ENCODE results near the gene ZNF2.

Gene ZNF2

DNA sequence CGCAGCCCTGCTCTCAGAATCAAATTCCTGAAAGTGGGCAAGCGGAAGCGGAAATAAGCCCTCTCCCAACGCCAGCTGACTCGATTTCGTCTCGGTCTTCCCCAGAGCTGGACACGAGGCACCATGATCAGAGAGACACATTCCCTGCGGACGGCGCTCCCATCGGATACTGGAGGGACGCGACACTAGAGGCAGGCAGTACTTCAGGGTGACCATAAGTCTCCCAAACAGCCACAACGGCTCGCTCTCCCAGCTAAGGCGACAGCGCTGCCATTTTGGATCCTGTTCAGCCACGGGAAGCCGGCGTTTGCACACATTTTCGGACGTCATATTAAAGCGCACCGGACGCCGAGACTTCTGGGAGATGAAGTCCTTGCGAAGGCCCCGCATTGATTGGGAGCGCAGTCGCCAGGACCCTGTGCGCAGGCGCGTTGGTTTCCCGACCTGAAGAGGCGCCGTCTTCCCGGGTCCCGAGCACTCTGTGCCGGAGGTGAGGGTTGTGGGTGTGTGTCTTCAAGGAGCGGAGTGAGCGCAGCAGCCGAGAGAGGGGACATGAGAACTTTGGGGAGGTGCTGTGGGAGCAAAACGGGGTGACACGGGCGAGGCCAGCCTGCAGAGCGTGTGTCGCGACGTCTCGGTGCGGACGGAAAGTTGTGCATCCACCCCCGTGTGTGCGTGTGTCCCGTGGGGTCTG, at the start of gene ZNF2:
Gene ZNF2 (plus strand): TSS at position 439 of the 694 bp plus-strand sequence. CDS start 10,418 bp downstream, outside the sequence.
- Histone ChIP-seq H2AFZ (ENCODE audit: low read depth, low read length) (peak within 1 kb of the TSS; percentile 74), H3K36me3 (ENCODE audit: insufficient read depth, low read length) (no peaks in the 10 kb centered on the region), H3K4me3 (ENCODE audit: low read length) (peak within 1 kb of the TSS; percentile 66), H3K27me3 (ENCODE audit: insufficient read depth, low read length) (no peaks in the 10 kb centered on the region), H3K9me3 (ENCODE audit: low read length) (peaks cover 10% of the 10 kb centered on the region), H3K4me1 (ENCODE audit: insufficient read depth, low read length) (peaks cover 10% of the 10 kb centered on the region)

GRCh38 chr2:95121093-95121406, 44.6 kb upstream of the ZNF2 start:
- H3K9me3 ChIP-seq (ENCODE audit: low read length): peaks cover 7% of the 10 kb centered on the region
- H3K4me3 ChIP-seq (ENCODE audit: low read length): peak overlapping the region; percentile 87
- peaks cover 17% of the 10 kb centered on the region for H3K36me3 ChIP-seq (ENCODE audit: insufficient read depth, low read length)
- no peaks in the 10 kb centered on the region for H3K27me3 ChIP-seq (ENCODE audit: insufficient read depth, low read length)
- peak overlapping the region; percentile 92 for H2AFZ ChIP-seq (ENCODE audit: low read depth, low read length)
- peaks cover 6% of the 10 kb centered on the region for H3K4me1 ChIP-seq (ENCODE audit: insufficient read depth, low read length)

DNA sequence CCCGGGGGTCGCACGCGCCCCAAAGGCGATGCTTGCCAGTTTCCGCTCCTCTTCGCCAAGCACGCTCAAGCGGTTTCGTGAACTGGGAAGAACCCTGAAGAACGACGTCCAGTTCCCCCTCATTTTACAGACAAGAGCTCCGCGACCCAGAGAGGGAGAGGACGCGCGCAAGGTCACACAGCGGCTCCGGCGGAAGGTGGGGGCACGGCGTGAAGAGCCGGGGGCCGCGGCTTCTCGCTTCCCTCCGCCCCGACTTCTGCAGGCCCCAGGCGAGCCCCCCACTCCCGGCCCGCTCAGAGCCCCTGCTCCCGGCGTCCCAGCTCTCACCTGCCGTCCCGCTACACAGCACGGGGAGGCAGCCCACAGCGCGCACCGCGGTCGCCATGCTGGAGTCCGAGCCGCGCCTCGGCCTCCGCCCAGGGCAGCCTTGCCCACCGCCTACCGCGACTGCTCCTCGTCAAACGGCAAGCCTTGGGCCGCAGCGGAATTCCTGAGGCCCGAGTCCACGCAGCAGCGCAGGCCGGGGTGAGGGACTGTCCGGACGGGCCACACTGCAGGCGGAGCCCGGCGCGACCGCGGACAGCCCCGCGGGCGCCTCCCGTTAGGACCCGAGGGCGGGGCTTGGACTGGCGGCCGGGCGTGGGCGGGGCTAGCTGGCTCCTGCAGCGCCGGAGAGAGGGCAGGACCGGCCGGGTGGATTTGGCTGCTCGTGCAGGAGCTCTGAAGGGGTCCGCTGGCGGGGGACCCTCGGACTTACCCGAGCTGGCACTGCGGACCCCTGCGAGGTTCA, 44.0 kb upstream of the ZNF2 start, which contains the start of gene MRPS5:
Gene MRPS5 (minus strand): TSS at position 402 of the 790 bp plus-strand sequence. CDS start 17 bp downstream, at position 385.
- H3K4me3 ChIP-seq (ENCODE audit: low read length): peak within 1 kb of the TSS; percentile 87
- H2AFZ ChIP-seq (ENCODE audit: low read depth, low read length): peak within 1 kb of the TSS; percentile 92
- no peaks in the 10 kb centered on the region for H3K27me3 ChIP-seq (ENCODE audit: insufficient read depth, low read length)
- peaks cover 7% of the 10 kb centered on the region for H3K9me3 ChIP-seq (ENCODE audit: low read length)
- peaks cover 13% of the 10 kb centered on the region for H3K36me3 ChIP-seq (ENCODE audit: insufficient read depth, low read length)
- peaks cover 6% of the 10 kb centered on the region for H3K4me1 ChIP-seq (ENCODE audit: insufficient read depth, low read length)

GRCh38 chr2:95122197-95122551, 43.4 kb upstream of the ZNF2 start:
- Histone ChIP-seq H3K36me3 (ENCODE audit: insufficient read depth, low read length) (peaks cover 10% of the 10 kb centered on the region), H3K4me1 (ENCODE audit: insufficient read depth, low read length) (peaks cover 6% of the 10 kb centered on the region), H3K27me3 (ENCODE audit: insufficient read depth, low read length) (no peaks in the 10 kb centered on the region), H3K9me3 (ENCODE audit: low read length) (peaks cover 7% of the 10 kb centered on the region), H2AFZ (ENCODE audit: low read depth, low read length) (peak overlapping the region; percentile 92), H3K4me3 (ENCODE audit: low read length) (peak overlapping the region; percentile 87)

GRCh38 chr2:95138702-95139101, 26.9 kb upstream of the ZNF2 start:
- no peak overlapping the region for H2AFZ ChIP-seq (ENCODE audit: low read depth, low read length)
- H3K27me3 ChIP-seq (ENCODE audit: insufficient read depth, low read length): no peaks in the 10 kb centered on the region
- no peak overlapping the region for H3K4me3 ChIP-seq (ENCODE audit: low read length)
- H3K4me1 ChIP-seq (ENCODE audit: insufficient read depth, low read length): no peaks in the 10 kb centered on the region
- H3K9me3 ChIP-seq (ENCODE audit: low read length): peaks cover 4% of the 10 kb centered on the region
- H3K36me3 ChIP-seq (ENCODE audit: insufficient read depth, low read length): no peaks in the 10 kb centered on the region

DNA sequence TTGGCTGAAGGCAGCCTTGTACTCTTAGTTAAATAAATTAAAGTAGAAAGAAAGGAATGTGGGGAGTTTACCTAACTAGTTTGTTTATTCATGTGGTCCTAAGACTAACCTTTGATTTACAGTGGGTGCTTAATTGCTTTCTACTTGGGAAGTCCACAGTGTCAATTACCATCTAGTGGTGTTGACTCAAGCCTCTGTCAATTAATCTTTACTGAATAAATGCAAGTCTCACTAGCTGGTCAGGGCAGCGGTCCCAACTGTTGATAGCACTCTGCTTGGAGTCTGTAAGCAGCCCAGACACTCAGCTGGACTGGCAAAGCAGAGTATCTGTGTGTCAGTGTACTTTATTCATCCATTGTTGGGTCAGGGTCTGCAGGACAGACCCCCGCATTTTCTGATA, 21.8 kb upstream of the ZNF2 start:
- H2AFZ ChIP-seq (ENCODE audit: low read depth, low read length): no peak overlapping the region
- H3K27me3 ChIP-seq (ENCODE audit: insufficient read depth, low read length): no peaks in the 10 kb centered on the region
- peaks cover 32% of the 10 kb centered on the region for H3K9me3 ChIP-seq (ENCODE audit: low read length)
- no peaks in the 10 kb centered on the region for H3K36me3 ChIP-seq (ENCODE audit: insufficient read depth, low read length)
- H3K4me3 ChIP-seq (ENCODE audit: low read length): no peak overlapping the region
- no peaks in the 10 kb centered on the region for H3K4me1 ChIP-seq (ENCODE audit: insufficient read depth, low read length)

- H3K36me3 ChIP-seq (ENCODE audit: insufficient read depth, low read length): peaks cover 20% of the 10 kb centered on the region
- H3K27me3 ChIP-seq (ENCODE audit: insufficient read depth, low read length): no peaks in the 10 kb centered on the region
- no peaks in the 10 kb centered on the region for H3K4me1 ChIP-seq (ENCODE audit: insufficient read depth, low read length)
Observed at GRCh38 chr2:95149397-95149984, 16.1 kb upstream of the ZNF2 start.

DNA sequence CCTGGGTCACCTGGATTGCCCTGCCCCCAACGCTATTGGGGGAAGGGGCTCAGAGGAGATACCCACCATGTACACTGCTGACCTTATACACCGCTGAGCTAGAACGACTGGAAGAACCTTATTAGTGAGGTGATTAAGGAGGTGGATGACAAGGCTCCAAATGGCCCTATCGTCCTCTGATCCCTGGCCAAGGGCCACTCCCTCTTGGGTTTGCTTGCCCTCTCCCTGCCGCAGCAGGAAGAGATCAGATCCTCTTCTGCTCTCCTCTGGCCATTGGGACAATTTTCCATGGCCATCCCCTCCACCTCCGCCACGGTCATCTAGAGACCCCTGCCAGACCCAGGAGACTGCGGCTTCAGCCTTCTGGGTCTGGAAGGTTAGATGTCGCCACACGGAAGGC, 7.2 kb upstream of the ZNF2 start:
- Histone ChIP-seq H3K4me1 (ENCODE audit: insufficient read depth, low read length) (no peaks in the 10 kb centered on the region), H3K27me3 (ENCODE audit: insufficient read depth, low read length) (no peaks in the 10 kb centered on the region), H3K9me3 (ENCODE audit: low read length) (peaks cover 47% of the 10 kb centered on the region), H3K36me3 (ENCODE audit: insufficient read depth, low read length) (no peaks in the 10 kb centered on the region), H3K4me3 (ENCODE audit: low read length) (peak overlapping the region; percentile 59), H2AFZ (ENCODE audit: low read depth, low read length) (no peak overlapping the region)

More at GRCh38 chr2:95149397-95149984, 16.1 kb upstream of the ZNF2 start:
- no peak overlapping the region for H2AFZ ChIP-seq (ENCODE audit: low read depth, low read length)
- peaks cover 58% of the 10 kb centered on the region for H3K9me3 ChIP-seq (ENCODE audit: low read length)
- no peak overlapping the region for H3K4me3 ChIP-seq (ENCODE audit: low read length)

DNA sequence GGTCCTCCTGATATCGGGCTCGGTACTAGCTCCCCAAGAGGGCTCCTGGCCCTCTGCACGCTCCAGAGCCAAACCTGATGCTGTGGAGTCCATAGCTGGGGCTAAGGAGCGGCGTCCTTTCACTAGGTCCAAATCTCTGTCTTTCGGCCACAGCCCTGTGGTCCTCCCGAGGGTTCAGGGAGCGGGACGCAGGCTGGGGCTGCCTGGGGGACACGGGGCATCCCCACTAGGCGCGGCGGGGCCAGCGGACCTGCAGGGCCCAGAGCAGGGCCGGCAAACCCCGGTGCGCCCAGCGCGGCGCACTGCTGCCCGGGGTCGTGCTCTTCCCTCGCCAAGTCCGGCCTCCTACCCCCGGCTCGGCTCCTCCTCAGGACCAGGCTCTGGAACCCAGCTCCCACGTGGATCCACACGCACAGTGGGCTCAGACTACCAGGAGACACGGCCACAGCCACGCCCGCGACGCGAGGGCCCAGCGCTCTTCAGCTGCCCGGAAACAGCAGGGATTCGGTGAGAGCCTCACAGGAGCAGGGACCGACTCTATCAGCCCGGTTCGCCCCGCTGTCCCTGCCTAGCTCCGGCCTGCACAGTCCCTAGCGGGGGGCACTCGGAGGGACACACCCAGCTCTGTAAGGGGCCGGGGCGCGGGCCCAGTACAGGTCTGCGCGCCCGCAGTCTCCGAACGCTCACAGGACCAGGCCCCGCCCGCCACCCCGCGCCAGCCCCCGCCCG, 6.6 kb upstream of the ZNF2 start:
- peak overlapping the region; percentile 59 for H2AFZ ChIP-seq (ENCODE audit: low read depth, low read length)
- H3K9me3 ChIP-seq (ENCODE audit: low read length): peaks cover 47% of the 10 kb centered on the region
- no peaks in the 10 kb centered on the region for H3K36me3 ChIP-seq (ENCODE audit: insufficient read depth, low read length)
- H3K4me3 ChIP-seq (ENCODE audit: low read length): peak overlapping the region; percentile 59
- no peaks in the 10 kb centered on the region for H3K27me3 ChIP-seq (ENCODE audit: insufficient read depth, low read length)
- H3K4me1 ChIP-seq (ENCODE audit: insufficient read depth, low read length): no peaks in the 10 kb centered on the region

GRCh38 chr2:95159690-95160449, 5.7 kb upstream of the ZNF2 start, which contains the start of gene ZNF514:
TSS of gene ZNF514 (minus strand) at chr2:95159848. CDS start at chr2:95153253, 6,595 bp downstream.
- peak within 1 kb of the TSS; percentile 59 for H2AFZ ChIP-seq (ENCODE audit: low read depth, low read length)
- H3K27me3 ChIP-seq (ENCODE audit: insufficient read depth, low read length): no peaks in the 10 kb centered on the region
- peaks cover 43% of the 10 kb centered on the region for H3K9me3 ChIP-seq (ENCODE audit: low read length)
- peak within 1 kb of the TSS; percentile 59 for H3K4me3 ChIP-seq (ENCODE audit: low read length)
- no peaks in the 10 kb centered on the region for H3K36me3 ChIP-seq (ENCODE audit: insufficient read depth, low read length)
- peaks cover 5% of the 10 kb centered on the region for H3K4me1 ChIP-seq (ENCODE audit: insufficient read depth, low read length)

- H3K4me1 ChIP-seq (ENCODE audit: insufficient read depth, low read length): peaks cover 10% of the 10 kb centered on the region
- H3K27me3 ChIP-seq (ENCODE audit: insufficient read depth, low read length): no peaks in the 10 kb centered on the region
- peaks cover 14% of the 10 kb centered on the region for H3K9me3 ChIP-seq (ENCODE audit: low read length)
- no peaks in the 10 kb centered on the region for H3K36me3 ChIP-seq (ENCODE audit: insufficient read depth, low read length)
- H3K4me3 ChIP-seq (ENCODE audit: low read length): peak overlapping the region; percentile 66
- peak overlapping the region; percentile 74 for H2AFZ ChIP-seq (ENCODE audit: low read depth, low read length)
Observed at GRCh38 chr2:95165030-95165370, 609 bp upstream of the ZNF2 start.

DNA sequence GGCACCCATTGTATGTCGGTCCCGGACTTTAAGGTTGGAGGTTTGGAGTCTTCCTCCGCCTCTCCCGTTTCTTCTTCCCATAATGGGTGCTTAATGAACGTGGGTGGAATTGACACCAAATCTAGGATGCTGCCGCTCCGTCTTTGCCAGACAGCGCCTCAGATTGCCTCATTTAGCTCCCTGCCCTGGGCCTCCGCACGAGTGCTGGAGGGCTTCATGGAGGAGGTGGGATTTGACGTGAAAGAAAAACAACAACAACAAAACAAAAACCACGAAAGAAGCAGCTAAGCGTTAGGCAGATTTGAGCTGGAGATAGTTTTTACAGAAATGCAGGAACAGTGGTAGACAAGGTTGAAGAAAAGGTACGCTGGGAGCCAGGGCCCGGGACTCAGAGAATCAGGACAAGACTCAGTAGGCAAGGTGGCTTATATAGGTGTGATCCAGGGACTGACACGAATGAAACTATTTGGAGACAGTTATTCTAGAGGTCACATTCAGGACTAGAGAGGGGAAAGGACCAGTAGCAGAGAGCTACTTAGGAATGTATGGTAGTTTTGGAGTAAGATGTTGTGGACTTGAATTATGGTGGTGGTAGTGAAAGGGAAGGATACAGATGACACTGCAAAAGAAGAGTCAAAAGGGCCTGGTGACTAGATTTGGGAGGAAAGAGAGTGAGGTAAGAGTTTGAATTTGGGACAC, 605 bp downstream of the ZNF2 start:
- H3K9me3 ChIP-seq (ENCODE audit: low read length): peaks cover 8% of the 10 kb centered on the region
- H3K36me3 ChIP-seq (ENCODE audit: insufficient read depth, low read length): no peaks in the 10 kb centered on the region
- peak overlapping the region; percentile 74 for H2AFZ ChIP-seq (ENCODE audit: low read depth, low read length)
- peaks cover 10% of the 10 kb centered on the region for H3K4me1 ChIP-seq (ENCODE audit: insufficient read depth, low read length)
- H3K27me3 ChIP-seq (ENCODE audit: insufficient read depth, low read length): no peaks in the 10 kb centered on the region
- peak overlapping the region; percentile 66 for H3K4me3 ChIP-seq (ENCODE audit: low read length)
